CD4-positive, alpha-beta T cell treated with Interleukin-6 for 4 hours (primary cell): ENCODE results near the gene BNC2.

ENCODE experiments used
- DNase-seq: peaks from one replicate; pipeline ENCODE4 v3.0.0-alpha.2; 2020; ENCODE audit warnings: mixed read lengths

BNC2 gene

DNA sequence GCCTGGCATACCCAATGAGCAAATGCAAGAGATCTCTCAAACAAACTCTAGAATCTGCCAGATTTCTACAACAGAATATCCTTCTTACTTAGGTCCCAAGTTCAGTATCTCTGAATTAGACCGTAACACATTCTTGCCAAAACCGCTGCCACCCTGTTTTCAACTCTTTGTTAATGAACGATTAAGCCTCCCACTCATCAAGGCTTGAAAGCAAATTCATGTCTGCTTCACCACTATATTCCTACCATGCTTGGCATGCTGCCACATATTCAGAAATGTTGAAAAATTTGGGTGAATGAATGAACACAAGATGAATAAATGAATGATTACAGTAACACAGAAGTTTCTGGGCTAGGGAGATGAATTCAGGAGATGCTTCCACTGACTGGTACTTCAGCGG is 119.9 kb downstream of the BNC2 start:
- no peak for DNase-seq

- DNase-seq, result no peak
Measured at GRCh38 chr9:16745359-16745758, 125.1 kb downstream of the BNC2 start.

DNA sequence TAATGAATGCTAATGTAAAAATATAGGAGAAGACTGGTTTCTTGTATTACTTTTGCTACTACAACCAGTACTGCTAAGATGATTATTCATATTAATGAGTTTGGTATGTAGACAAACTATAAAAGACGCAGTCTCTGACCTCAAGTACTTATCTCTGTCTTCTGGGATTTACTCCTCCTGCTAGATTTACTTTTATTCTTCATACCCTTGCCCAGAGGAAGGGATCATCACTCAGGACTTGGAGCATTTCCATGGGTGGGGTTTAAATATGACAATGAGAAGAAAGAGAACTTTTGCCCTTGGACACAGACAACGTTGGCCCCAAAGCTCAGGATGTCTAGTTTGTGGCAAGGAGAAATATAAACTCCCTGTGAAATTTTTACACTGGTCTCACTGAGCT is 126.1 kb downstream of the BNC2 start:
- no peak for DNase-seq

GRCh38 chr9:16743375-16743774 is 127.1 kb downstream of the BNC2 start:
- DNase-seq, result no peak

GRCh38 chr9:16735001-16735400 is 135.5 kb downstream of the BNC2 start:
- no peak for DNase-seq

DNA sequence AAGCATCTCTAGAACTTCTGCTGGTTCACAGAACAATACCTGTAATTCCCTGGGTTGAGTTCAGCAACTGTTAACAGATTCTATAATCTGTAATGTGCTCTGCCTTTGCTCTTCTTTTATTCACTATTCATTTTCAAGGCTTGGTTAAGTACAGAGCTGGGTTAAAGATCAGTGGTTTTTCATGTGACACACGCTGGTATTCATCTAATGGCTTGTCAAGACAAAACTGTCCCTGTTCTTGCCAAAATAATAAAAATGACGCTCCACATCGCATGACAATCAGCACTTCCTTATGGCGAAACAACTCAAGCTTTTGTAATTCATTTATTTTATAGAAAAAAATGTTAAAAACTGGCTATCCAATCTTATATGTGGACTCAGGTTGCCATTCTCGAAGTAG is 137.9 kb downstream of the BNC2 start:
- DNase-seq, result no peak

DNA sequence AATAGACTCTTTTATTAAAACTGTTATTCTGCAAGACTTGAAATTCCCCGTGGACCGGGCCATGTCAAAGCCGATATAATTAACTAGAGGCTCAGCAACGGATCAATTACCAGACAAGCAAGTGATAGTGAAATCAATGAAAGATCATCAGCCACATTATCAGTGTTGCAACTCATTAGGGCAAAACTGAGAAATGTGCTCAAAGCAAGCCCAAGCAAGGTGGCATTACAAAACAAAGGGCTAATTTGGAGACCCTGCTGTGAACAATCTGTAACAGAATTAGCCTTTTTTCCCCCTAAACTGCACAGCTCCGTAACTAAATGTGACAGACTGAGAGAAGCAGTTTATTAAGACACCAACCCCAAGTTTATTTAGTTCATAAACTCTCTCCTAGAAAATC is 140.3 kb downstream of the BNC2 start:
- no peak for DNase-seq

GRCh38 chr9:16729651-16730050 is 140.8 kb downstream of the BNC2 start:
- DNase-seq, result no peak

- no peak for DNase-seq
Measured at GRCh38 chr9:16728137-16728508, 142.3 kb downstream of the BNC2 start.

DNA sequence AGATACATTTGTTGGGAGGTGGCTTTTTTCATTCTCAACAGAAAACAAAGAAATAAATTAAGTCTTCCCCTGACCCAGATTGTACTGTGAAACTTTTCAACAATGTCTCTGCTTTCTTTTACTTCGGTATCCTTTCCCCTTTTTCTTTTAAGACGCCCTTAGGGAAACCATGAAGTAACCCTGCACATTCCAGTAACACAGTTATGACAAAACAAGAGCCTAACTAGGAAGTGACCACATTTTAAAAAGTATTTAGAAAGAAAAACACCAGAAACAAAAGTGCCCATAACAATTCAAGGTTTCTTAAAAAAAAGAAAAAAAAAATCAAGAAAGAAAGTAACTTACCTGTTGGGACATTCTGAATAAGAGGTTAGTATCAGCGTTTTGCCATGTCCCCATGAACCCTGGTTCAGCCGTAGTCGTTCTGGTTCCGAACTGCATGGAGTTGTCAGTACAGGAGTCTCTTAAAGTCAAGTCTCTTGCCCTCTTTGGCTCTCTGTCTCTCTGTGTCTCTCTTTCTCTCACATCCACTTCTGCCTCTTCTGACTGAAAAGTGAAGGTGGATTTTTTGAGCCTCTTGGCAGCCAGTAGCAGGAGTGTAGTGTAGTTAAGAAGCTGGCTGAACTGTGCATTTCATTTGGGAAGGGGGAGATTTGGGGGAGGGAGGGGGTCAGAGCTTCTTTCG is 142.9 kb downstream of the BNC2 start:
- DNase-seq, result no peak

DNA sequence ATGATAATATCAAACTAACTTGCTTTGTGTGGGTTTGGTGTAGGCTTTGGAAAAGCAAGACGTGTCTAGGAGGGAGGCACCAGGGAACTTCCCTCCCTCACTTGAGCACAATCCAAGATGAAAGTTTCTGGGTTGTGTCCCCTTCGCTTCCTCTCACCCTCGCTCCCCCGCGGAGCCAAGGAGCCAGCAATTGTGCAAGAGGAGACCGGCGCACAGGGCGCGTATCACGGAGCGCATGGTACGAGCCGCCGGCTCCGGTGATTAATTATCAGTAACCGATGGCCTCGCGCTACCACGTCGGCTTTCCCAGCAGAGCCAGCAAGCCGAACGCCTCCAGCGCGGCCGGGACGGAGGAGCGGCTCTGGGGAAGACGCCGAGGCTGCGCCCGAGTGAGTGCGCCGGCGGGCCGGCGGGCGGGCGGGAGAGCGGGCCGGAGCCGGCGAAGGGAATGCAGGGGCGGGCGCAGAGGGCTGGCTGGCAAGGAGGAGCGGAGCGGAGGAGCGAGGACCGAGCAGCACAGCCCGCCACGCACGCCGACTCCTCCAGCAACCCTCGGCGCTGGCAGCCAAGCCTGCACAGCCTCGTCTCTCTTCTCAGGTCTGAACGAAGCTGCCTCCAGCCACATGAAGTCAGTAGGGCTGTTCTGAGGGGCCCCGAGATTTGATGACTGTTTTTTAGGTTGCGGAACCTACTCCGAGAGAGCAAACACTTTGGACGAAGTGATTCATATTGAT is 143.6 kb downstream of the BNC2 start:
- no peak for DNase-seq

DNA sequence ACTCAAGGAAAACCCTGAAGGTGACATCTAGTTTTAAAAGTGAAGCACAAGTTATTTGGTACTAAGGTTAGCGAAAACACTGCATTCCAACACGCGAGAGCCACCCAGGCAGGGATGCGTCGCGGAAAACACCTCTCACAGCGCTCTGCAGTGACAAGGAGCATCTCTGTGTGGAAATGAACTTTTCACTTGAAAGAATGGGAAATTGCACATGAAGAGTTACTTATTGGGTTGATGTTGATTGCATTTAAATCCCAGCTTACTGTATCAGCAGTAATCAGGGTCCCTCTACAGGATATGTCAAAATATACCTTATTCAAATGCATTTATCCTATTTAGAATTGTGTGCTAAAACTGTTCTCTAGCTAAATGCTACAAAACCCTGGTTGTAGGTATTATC is 144.4 kb downstream of the BNC2 start:
- DNase-seq, result no peak

DNA sequence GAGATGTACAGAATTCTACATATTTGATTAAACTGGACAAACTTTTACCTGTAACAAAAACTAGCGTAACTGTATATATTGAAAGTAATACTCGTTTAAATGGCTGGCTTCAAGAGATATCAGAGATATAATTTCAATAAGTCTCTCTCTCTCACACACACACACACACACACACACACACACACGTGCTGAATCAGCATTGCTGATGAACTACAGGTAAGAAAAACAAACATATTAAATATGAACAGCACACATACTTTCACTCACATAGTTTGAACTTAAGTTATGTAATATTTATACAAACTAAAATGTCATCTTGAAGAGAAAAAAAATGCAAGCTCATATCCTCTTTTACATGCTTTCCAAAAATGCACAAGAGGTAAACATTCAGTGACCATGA is 145.4 kb downstream of the BNC2 start:
- no peak for DNase-seq

DNA sequence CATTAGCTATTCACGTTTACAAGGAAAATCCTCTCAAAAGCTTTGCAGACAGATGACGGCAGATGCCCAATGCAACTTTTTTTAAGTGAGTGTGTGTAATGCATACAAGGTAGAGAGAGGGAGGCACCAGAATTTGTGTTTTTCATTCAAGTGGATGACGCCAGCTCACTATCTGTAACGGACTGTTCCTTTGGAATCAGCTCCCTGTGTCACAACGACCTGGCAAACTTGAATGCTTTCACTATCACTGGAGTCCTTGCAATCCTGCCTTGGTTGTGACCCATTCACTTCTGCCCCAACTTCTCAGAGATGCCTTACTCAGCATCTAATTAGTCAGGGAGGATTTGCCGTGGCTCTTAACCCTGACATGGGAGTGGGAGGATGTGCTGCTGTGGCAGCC is 148.5 kb downstream of the BNC2 start:
- no peak for DNase-seq

DNA sequence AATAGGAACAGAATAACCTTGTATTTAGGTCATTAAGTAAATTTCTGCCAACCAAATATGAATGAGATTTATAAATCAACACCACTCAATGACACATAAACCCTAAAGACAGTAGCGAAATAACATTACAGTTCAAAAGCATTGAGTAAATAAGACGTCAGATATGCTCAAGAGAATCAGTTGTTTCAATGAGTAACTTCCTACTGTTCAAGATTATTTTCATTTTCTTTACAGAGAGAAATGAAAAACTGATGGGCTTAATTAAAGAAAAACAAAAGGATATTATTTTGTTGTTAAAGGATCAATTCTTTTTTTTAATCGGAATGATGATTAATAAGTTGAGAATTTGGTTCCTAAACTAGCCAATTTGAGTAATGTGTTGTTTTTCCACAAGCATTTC is 150.1 kb downstream of the BNC2 start:
- no peak for DNase-seq

DNA sequence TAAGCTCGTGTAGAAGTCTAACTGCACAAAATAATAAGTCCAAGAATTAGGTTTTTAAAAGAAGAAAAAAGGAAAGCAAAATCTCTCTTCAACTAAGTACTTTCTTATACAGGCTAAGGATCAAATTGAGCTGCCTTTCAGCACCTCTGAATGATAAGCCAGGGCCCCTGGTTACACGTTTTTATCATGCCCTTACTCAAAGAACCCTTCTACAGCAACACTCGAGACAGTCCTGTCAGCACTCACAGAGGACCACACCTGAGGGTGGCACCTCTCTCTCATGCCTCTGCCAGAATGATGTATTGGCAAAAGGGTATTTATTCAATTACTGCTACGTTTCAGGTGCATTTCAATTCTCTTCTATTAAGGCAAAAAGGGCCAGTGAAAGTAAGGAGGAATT is 150.5 kb downstream of the BNC2 start:
- DNase-seq, result no peak

GRCh38 chr9:16718952-16719351 is 151.5 kb downstream of the BNC2 start:
- DNase-seq, result no peak

DNA sequence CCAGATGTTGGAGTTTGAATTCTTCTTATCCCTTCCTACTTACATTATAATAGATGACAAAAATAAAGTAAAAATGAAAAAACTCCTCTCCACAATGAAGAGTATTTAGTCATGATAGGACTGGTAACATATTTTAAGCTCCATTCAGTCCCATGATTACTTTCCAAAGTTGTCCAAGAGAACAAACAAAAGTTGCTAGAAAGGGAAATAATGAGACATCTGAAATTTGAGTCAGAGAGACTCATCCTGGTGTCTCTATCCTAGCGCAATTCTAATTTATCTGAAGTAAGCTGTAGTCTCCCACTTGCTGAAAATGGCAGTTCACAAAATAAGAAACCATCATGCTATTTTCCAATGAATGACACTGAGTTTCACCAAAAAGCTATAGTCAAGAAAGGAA is 152.2 kb downstream of the BNC2 start:
- no peak for DNase-seq

GRCh38 chr9:16716601-16717000 is 153.9 kb downstream of the BNC2 start:
- DNase-seq, result no peak

DNA sequence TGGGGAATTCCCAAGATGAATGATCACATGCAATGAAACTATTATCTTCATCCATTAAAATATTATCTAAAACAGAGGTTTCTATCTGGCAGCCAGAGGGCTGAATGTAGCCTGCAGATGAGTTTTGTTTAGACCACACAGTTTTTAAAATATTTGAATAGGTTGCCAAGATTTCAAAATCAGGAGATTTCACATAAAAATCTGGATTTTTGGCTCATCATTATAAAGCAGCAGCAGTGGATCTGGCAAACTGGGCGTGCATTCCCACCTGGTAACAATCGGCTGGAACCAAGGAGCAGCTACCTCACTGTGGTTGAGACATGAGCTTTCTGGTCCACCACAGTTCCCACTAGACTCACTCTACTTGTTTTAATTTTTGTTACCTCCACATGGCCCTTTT is 155.1 kb downstream of the BNC2 start:
- DNase-seq, result no peak

GRCh38 chr9:16712787-16713186 is 157.7 kb downstream of the BNC2 start:
- no peak for DNase-seq

GRCh38 chr9:16710888-16711287 is 159.6 kb downstream of the BNC2 start:
- DNase-seq, result no peak

GRCh38 chr9:16709924-16710323 is 160.5 kb downstream of the BNC2 start:
- no peak for DNase-seq

DNA sequence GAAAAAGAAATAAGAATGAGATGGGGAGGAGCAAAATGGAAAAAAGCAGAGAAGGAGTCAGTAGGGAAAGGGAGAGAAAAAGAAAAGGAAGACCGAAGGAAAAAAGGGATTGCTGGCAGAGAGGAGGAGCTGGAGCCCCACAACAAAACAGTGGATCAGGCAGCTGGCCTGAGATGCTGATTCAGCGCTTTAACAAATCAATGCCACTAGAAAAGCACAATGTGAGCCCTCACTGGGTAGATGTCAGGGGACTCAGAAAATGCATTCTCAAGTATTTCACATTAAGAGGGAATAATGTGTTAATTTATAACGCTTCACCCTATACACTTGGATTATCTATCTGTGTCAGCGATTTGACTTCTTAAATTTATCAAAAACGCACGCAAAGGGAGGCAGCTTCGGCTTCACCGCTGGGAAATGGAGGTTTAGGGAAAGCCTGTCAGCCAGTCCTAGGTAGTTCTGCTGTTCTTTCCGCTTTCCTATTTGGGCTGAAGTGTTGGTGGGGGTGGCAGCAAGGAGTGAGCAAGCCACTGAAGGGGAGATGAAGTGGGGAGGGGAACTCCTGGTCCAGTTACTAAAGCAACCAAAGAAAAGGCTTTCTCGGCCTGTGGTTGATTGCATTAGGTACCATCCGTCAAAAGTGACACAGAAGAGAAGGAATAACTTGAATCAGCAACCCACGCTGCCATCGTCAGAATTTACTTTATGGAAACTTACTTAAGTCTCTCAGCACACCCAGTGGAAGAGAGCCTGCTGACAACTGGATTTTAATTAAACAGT is 161.6 kb downstream of the BNC2 start:
- no peak for DNase-seq
